ENCODE measurements around the gene DOCK10. TPM values are rescaled to one million over a fixed set of nuclear protein-coding genes. Genes with fewer than 3 reads are reported as not detected.

Gene DOCK10
- total RNA-seq, 1 donor from 2014 or later: 9.8 TPM

- no peak overlapping the region for H3K27ac ChIP-seq
- intact Hi-C loops (cut with DNase I): no loop called here
- no peak for TF ChIP-seq POLR2A (IDR thresholded peaks at IDR 0.05)
- no peak for TF ChIP-seq CTCF (IDR thresholded peaks at IDR 0.05)
- no peak for TF ChIP-seq POLR2AphosphoS5 (IDR thresholded peaks at IDR 0.05; ENCODE audit: insufficient read depth in 1 of 2, low read depth in 1 of 2)
These were observed 74.2 kb downstream of the DOCK10 start for GRCh38 chr2:224968051-224968450.

GRCh38 chr2:224966613-224967012, 75.7 kb downstream of the DOCK10 start:
- intact Hi-C loops (cut with DNase I): no loop called here
- DNase-seq (ENCODE audit: extremely low spot score in 2 of 2): no peak

More at GRCh38 chr2:224968051-224968450, 74.2 kb downstream of the DOCK10 start:
- Histone ChIP-seq H3K27me3 (no peaks in the 10 kb centered on the region), H3K36me3 (no peaks in the 10 kb centered on the region), H3K4me3 (no peak overlapping the region), H3K4me1 (peaks cover 21% of the 10 kb centered on the region), H3K9me3 (no peaks in the 10 kb centered on the region)
- no peak for DNase-seq (ENCODE audit: extremely low spot score in 2 of 2)

GRCh38 chr2:224959556-224959955, 82.7 kb downstream of the DOCK10 start:
- intact Hi-C loops (cut with DNase I): no loop called here
- no peaks in the 10 kb centered on the region for H3K27me3 ChIP-seq
- DNase-seq (ENCODE audit: extremely low spot score in 2 of 2): no peak

More at GRCh38 chr2:224966613-224967012, 75.7 kb downstream of the DOCK10 start:
- H3K9me3 ChIP-seq: no peaks in the 10 kb centered on the region
- H3K36me3 ChIP-seq: no peaks in the 10 kb centered on the region
- no peak overlapping the region for H3K4me3 ChIP-seq
- H3K27me3 ChIP-seq: no peaks in the 10 kb centered on the region
- H3K27ac ChIP-seq: no peak overlapping the region
- TF ChIP-seq POLR2AphosphoS5 (IDR thresholded peaks at IDR 0.05; ENCODE audit: insufficient read depth in 1 of 2, low read depth in 1 of 2) (no peak), CTCF (IDR thresholded peaks at IDR 0.05) (no peak), POLR2A (IDR thresholded peaks at IDR 0.05) (no peak)
- peaks cover 23% of the 10 kb centered on the region for H3K4me1 ChIP-seq

GRCh38 chr2:224958873-224959272, 83.4 kb downstream of the DOCK10 start:
- Histone ChIP-seq H3K27ac (no peak overlapping the region), H3K36me3 (no peaks in the 10 kb centered on the region), H3K27me3 (no peaks in the 10 kb centered on the region), H3K4me3 (no peak overlapping the region), H3K4me1 (peaks cover 48% of the 10 kb centered on the region), H3K9me3 (no peaks in the 10 kb centered on the region)
- no peak for TF ChIP-seq POLR2AphosphoS5 (IDR thresholded peaks at IDR 0.05; ENCODE audit: insufficient read depth in 1 of 2, low read depth in 1 of 2)
- no peak for TF ChIP-seq POLR2A (IDR thresholded peaks at IDR 0.05)
- TF ChIP-seq CTCF (IDR thresholded peaks at IDR 0.05): no peak
- DNase-seq (ENCODE audit: extremely low spot score in 2 of 2): no peak
- intact Hi-C loops (cut with DNase I): no loop called here

More at GRCh38 chr2:224959556-224959955, 82.7 kb downstream of the DOCK10 start:
- Histone ChIP-seq H3K27ac (peak overlapping the region; percentile 4), H3K9me3 (no peaks in the 10 kb centered on the region), H3K4me3 (no peak overlapping the region), H3K4me1 (peaks cover 48% of the 10 kb centered on the region), H3K36me3 (no peaks in the 10 kb centered on the region)
- TF ChIP-seq POLR2AphosphoS5 (IDR thresholded peaks at IDR 0.05; ENCODE audit: insufficient read depth in 1 of 2, low read depth in 1 of 2): no peak
- TF ChIP-seq CTCF (IDR thresholded peaks at IDR 0.05): no peak
- no peak for TF ChIP-seq POLR2A (IDR thresholded peaks at IDR 0.05)

- Histone ChIP-seq H3K36me3 (no peaks in the 10 kb centered on the region), H3K4me1 (peaks cover 48% of the 10 kb centered on the region), H3K27me3 (no peaks in the 10 kb centered on the region), H3K9me3 (no peaks in the 10 kb centered on the region), H3K27ac (no peak overlapping the region), H3K4me3 (no peak overlapping the region)
- no peak for DNase-seq (ENCODE audit: extremely low spot score in 2 of 2)
- TF ChIP-seq POLR2AphosphoS5 (IDR thresholded peaks at IDR 0.05; ENCODE audit: insufficient read depth in 1 of 2, low read depth in 1 of 2) (peak in 1 of 2 donors; percentile 30), CTCF (IDR thresholded peaks at IDR 0.05) (no peak)
- intact Hi-C loops (cut with DNase I): no loop called here
These were observed 83.8 kb downstream of the DOCK10 start for GRCh38 chr2:224958462-224958857.

All from vagina (tissue), 2 donors.